GM21360 (cell line): ENCODE data around the gene C2orf74.
"Not testable (repeated sequence)": the region's sequence is repeated elsewhere in the genome, so short reads cannot be mapped to it uniquely, and the experiment has no call there.

ENCODE experiments used
- ATAC-seq: cut with Tn5 transposase; IDR thresholded peaks from one replicate; pipeline ENCODE4 v1.9.1; 2021; ENCODE audit warnings: mild to moderate bottlenecking, moderate library complexity; ENCODE audit not compliant: unreplicated experiment

C2orf74 gene

DNA sequence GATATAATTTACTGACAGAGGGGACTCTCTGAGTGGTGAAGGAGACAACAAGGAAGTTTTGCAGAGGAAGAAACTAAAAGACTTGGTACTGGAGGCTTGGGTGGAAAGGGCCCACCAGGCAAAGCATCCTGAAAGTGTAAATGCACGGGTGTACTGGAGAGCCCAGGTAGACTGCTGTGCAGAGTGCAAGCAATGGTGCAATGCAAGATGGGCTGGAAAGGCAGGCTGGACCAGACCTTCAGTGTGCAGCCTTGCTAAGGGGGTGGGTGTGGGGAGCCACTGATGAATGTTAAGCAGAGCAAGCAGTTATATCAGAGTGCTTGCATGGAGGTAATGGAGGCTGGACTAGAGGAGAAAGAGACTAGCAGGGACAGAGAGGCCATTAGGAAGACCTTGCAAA, 10.7 kb downstream of the C2orf74 start:
- ATAC-seq, result no peak

DNA sequence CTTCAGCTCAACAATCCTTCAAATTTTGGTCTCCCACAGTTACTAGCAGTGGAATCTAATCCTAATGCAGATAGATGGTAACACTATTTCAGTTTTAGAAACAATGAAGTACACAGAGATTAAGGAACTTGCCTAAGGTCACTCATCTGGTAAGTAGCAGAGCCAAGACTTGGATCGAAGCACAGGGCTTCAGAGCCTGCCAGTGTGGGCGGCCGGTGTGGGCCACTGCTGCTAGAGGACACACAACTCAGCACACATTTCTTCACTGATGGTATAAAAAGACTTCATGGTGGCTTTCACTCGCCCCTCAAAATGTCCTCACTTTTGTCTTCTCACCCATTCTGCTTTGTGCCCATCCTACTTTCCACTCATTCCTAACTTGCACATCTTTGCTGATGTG, 11.1 kb downstream of the C2orf74 start:
- no peak for ATAC-seq

DNA sequence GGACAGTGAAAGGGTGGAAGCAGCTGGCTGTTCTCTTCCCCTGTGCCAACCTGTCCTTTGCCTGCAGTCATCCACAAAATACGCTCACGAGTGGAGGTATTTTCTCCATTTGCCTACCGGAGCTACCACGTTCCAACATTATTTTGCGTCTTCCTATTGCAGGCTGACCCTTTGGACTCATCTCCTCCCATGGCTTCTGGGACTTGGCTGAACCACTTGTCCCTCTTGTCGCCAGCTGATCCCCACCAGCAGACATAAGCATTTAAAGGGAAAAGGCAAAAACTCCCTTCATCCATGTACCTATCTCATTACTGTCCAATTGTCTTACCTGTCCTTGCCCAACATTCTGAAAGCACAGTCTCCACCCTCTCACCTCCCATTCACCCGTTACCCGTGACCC, 13.0 kb downstream of the C2orf74 start:
- no peak for ATAC-seq

GRCh38 chr2:61176755-61177726, 15.1 kb downstream of the C2orf74 start:
- peak; percentile 83 for ATAC-seq

- ATAC-seq, result no peak
Measured at GRCh38 chr2:61177727-61178549, 15.9 kb downstream of the C2orf74 start.

GRCh38 chr2:61178603-61179545, 16.9 kb downstream of the C2orf74 start:
- no peak for ATAC-seq

GRCh38 chr2:61179701-61180639, 18.0 kb downstream of the C2orf74 start:
- ATAC-seq, result no peak

GRCh38 chr2:61180686-61181085, 18.7 kb downstream of the C2orf74 start:
- ATAC-seq, result no peak

GRCh38 chr2:61181382-61182058, 19.5 kb downstream of the C2orf74 start:
- ATAC-seq, result no peak

GRCh38 chr2:61182059-61182383, 20.0 kb downstream of the C2orf74 start:
- ATAC-seq, result no peak

GRCh38 chr2:61183795-61184194, 21.8 kb downstream of the C2orf74 start:
- ATAC-seq, result no peak

DNA sequence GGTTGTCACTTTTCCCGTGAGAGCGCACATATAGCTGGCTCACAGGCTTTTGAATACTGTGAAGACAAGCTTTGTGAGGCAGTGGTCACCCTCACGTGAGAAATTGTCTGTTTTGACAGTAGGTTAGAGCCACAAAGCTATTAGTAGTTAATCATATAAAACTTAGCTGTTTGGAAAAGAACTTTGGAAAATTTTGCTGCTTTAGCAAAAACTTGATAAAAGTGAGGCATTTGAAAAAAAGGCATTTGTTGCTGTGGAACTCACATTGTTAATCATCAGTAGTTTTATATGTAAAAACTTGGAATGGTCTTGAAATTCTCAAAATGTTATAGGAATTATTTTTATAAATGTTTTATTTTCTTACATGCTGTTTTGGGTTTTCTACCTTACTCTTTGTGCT, 22.3 kb downstream of the C2orf74 start:
- ATAC-seq, result no peak

GRCh38 chr2:61185231-61185728, 23.3 kb downstream of the C2orf74 start:
- no peak for ATAC-seq

- no peak for ATAC-seq
Measured at GRCh38 chr2:61187085-61187484, 25.1 kb downstream of the C2orf74 start.

- no peak for ATAC-seq
Measured at GRCh38 chr2:61193670-61194561, 31.9 kb downstream of the C2orf74 start.

GRCh38 chr2:61194646-61195045, 32.7 kb downstream of the C2orf74 start:
- ATAC-seq, result not testable (repeated sequence)

- no peak for ATAC-seq
Measured at GRCh38 chr2:61196671-61197070, 34.7 kb downstream of the C2orf74 start.

- no peak for ATAC-seq
Measured at GRCh38 chr2:61205132-61205531, 43.1 kb downstream of the C2orf74 start.
